ENCODE results near the gene INPP4A.

Gene INPP4A

GRCh38 chr2:98643496-98644100 lies 198.9 kb downstream of the INPP4A start:
- DNase-seq (ENCODE audit: low read depth), result no peak

Measured in CMK (cell line).